Activated CD4-positive, alpha-beta memory T cell treated with anti-CD3 and anti-CD28 coated beads, Interleukin-2, amount 10 ng/mL, durations not matched to agents 7 days and 5 days (primary cell): Measurements from ENCODE around the gene RSPRY1. TPM values are rescaled to one million over a fixed set of nuclear protein-coding genes. Genes with fewer than 3 reads are reported as not detected.
"Not testable (repeated sequence)": the region's sequence is repeated elsewhere in the genome, so short reads cannot be mapped to it uniquely, and the experiment has no call there.

Source experiments
- CTCF ChIA-PET: fragments of 350-600 bp; sonication (Branson Sonifier 250); formaldehyde crosslinking; loops from one replicate; lab custom pipeline; 2021; ENCODE audit warnings: antibody characterized with exemption, inconsistent platforms; lab: Charles Lee
- POLR2A ChIA-PET: fragments of 350-600 bp; sonication (Branson Sonifier 250); formaldehyde crosslinking; loops from one replicate; lab custom pipeline; 2021; ENCODE audit warnings: antibody characterized with exemption; lab: Charles Lee
- DNase-seq: peaks from one replicate; pipeline ENCODE4 v3.0.0-alpha.2; 2020
- H3K27ac Mint-ChIP-seq: one replicate; pipeline ENCODE4 v1.8.0; 2021; ENCODE audit warnings: mild to moderate bottlenecking, mixed read lengths
- H3K27me3 Mint-ChIP-seq: one replicate; pipeline ENCODE4 v1.8.0; 2021; ENCODE audit warnings: mixed read lengths
- H3K36me3 Mint-ChIP-seq: one replicate; pipeline ENCODE4 v1.8.0; 2021; ENCODE audit warnings: low read depth, mixed read lengths
- H3K4me1 Mint-ChIP-seq: one replicate; pipeline ENCODE4 v1.8.0; 2021; ENCODE audit warnings: mixed read lengths
- H3K4me3 Mint-ChIP-seq: one replicate; pipeline ENCODE4 v1.8.0; 2021; ENCODE audit warnings: mild to moderate bottlenecking, mixed read lengths
- H3K9me3 Mint-ChIP-seq: one replicate; pipeline ENCODE4 v1.8.0; 2021; ENCODE audit warnings: mixed read lengths
- total RNA-seq, 2 experiments: library from RNA; stranded (reverse); gene quantifications; one replicate each; pipeline ENCODE4 v1.2.3, GENCODE V29; 2021

Gene RSPRY1
- total RNA-seq, 2 experiments from 2014 or later, result 34.1 to 39.3 TPM

DNA sequence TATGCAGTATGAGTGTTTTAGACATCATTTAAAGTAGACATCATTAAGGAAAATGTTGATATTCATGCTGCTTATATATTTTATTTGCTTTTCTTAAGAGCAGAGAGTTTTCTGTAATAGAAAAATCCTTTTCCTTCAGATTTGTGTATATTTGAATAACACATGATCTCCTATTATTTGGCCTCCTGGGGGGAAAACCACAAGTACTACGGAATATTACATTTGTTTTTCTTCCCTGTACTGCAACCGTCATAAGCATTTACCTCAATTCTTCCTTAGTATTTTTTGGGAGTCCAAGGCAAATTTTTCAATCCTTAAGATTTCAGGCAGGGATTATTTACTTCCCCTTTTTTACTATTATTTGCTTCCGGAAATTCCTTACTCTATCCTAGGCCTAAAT lies 6.0 kb downstream of the RSPRY1 start:
- Mint-ChIP-seq H3K36me3 (peaks cover 13% of the 10 kb centered on the region), H3K4me1 (peaks cover 28% of the 10 kb centered on the region), H3K9me3 (no peaks in the 10 kb centered on the region), H3K27ac (no peak overlapping the region), H3K4me3 (no peak overlapping the region), H3K27me3 (no peaks in the 10 kb centered on the region)
- ChIA-PET POLR2A (no interaction called here), CTCF (no interaction called here)
- no peak for DNase-seq

DNA sequence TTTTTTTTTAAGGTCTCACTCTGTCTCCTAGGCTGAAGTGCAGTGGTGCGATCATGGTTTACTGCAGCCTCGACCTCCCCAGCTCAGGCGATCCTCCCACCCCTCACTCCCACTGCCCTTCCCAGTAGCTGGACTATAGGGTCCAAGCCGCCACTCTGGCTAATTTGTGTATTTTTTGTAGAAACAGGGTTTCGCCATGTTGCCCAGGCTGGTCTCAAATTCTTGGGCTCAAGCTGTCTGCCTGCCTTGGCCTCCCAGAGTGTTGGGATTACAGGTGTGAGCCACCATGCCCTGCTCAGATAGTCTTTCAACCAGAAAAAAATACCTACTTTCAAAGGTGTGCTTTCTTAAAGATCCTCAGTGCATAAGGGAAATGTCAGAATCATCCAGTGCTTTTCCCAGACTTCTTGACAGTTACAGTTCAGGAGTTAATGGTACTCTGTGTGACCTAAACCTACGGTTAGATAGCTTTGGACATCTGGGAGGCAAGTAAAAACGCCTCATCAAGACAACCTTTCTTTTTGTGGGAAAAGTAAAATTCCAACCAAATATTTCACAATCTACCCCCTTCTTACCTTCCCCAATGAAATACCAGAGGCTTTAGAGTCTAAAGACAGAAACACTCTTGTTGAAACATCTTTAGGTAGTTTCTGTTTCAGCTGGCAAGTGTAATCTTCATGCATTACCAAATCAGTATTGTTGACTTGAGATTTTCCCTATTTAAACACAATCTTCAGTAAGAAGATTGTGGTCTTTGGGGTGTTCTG lies 6.8 kb downstream of the RSPRY1 start:
- Mint-ChIP-seq H3K9me3 (no peaks in the 10 kb centered on the region), H3K4me1 (peaks cover 20% of the 10 kb centered on the region), H3K27me3 (no peaks in the 10 kb centered on the region), H3K36me3 (peaks cover 13% of the 10 kb centered on the region), H3K4me3 (no peak overlapping the region), H3K27ac (no peak overlapping the region)
- CTCF ChIA-PET, result no interaction called here
- POLR2A ChIA-PET, result no interaction called here
- DNase-seq, result no peak

DNA sequence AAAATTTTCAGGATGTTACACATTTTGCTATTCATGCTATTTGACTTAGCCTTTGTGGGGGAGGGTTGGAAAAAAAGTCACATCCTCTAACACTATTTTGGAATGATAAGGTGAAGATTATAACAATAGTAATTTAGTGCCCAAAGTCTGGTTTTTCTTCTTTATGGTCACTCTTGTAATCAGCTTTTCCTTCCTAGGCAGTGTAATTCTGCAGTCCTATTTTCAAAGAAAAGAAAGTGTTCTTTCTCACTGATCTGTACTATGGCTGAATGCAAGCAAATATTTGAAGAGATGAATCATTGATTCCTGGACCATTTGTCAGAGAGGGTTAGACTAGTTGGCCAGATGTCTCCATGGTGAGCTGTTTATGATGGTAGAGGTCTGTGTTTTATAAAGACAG lies 8.4 kb downstream of the RSPRY1 start:
- no peaks in the 10 kb centered on the region for H3K9me3 Mint-ChIP-seq
- ChIA-PET POLR2A (no interaction called here), CTCF (no interaction called here)
- no peaks in the 10 kb centered on the region for H3K27me3 Mint-ChIP-seq
- peaks cover 13% of the 10 kb centered on the region for H3K4me1 Mint-ChIP-seq
- no peak overlapping the region for H3K4me3 Mint-ChIP-seq
- H3K27ac Mint-ChIP-seq, result no peak overlapping the region
- peaks cover 10% of the 10 kb centered on the region for H3K36me3 Mint-ChIP-seq
- DNase-seq, result no peak

DNA sequence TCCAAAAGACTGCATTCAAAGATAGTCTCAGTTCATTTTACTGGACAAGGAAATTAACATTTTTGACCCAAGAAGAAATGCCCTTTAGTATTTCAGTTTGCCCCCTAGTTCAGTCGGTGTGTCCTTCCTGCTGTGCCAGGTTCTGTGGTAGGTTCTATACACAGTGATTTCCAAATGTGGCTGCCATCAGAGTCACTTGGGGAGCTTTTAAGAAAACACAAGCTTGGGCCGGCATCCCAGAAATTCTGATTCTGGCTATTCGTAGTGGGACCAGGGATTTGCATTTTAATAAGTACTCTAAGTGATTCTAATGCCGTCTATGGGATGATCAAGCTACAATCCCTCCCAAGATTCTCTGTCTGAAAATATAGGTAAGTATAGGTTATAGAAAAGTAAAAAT lies 10.2 kb downstream of the RSPRY1 start:
- ChIA-PET POLR2A (no interaction called here), CTCF (interaction anchor here (0.6 kb wide), 2 partner anchors 358 to 725 kb away, joined by 3 read pairs; no protein-coding TSS in a partner anchor)
- H3K9me3 Mint-ChIP-seq, result no peaks in the 10 kb centered on the region

DNA sequence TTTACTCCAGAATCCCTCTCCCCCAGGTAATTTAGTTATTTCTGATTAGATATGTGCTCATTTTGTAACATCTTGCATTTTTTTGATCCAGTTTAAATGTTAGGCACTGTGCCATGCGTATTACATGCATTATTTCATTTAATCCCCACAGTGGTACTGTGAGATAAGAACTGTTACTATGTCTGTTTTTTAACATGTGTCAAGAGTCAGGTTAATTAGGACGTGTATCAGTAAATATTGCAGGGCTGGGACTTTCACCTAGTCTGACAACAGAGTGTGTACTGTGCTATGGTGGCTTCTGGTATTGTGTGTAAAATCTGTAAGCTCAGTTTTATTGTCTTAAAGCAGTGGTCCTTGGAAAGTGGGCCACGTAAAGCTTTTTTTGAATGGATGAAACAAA lies 10.6 kb downstream of the RSPRY1 start:
- H3K27me3 Mint-ChIP-seq, result no peaks in the 10 kb centered on the region
- no peaks in the 10 kb centered on the region for H3K9me3 Mint-ChIP-seq
- CTCF ChIA-PET, result interaction anchor here (0.6 kb wide), 1 partner anchor 358 kb away, joined by 3 read pairs; no protein-coding TSS in a partner anchor

More for the DNA sequence above, 10.2 kb downstream of the RSPRY1 start:
- Mint-ChIP-seq H3K36me3 (peaks cover 8% of the 10 kb centered on the region), H3K4me3 (no peak overlapping the region), H3K27ac (no peak overlapping the region), H3K27me3 (no peaks in the 10 kb centered on the region), H3K4me1 (peaks cover 10% of the 10 kb centered on the region)
- no peak for DNase-seq

DNA sequence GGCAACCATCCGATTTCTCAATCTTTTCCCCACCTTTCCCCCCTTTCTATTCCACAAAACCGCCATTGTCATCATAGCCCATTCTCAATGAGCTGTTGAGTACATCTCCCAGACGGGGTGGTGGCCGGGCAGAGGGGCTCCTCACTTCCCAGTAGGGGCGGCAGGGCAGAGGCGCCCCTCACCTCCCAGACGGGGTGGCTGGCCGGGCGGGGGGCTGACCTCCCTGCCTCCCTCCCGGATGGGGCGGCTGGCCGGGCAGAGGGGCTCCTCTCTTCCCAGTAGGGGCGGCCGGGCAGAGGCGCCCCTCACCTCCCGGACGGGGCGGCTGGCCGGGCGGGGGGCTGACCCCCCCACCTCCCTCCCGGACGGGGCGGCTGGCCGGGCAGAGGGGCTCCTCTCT lies 14.2 kb downstream of the RSPRY1 start:
- H3K27ac Mint-ChIP-seq, H3K27me3 Mint-ChIP-seq, H3K9me3 Mint-ChIP-seq, H3K4me1 Mint-ChIP-seq, POLR2A ChIA-PET, H3K4me3 Mint-ChIP-seq, DNase-seq, CTCF ChIA-PET: not testable (repeated sequence)
- H3K36me3 Mint-ChIP-seq, result peaks cover 19% of the 10 kb centered on the region

More for the DNA sequence above, 10.6 kb downstream of the RSPRY1 start:
- Mint-ChIP-seq H3K4me3 (no peak overlapping the region), H3K4me1 (peaks cover 10% of the 10 kb centered on the region), H3K27ac (no peak overlapping the region), H3K36me3 (peaks cover 8% of the 10 kb centered on the region)
- no peak for DNase-seq
- POLR2A ChIA-PET, result no interaction called here

DNA sequence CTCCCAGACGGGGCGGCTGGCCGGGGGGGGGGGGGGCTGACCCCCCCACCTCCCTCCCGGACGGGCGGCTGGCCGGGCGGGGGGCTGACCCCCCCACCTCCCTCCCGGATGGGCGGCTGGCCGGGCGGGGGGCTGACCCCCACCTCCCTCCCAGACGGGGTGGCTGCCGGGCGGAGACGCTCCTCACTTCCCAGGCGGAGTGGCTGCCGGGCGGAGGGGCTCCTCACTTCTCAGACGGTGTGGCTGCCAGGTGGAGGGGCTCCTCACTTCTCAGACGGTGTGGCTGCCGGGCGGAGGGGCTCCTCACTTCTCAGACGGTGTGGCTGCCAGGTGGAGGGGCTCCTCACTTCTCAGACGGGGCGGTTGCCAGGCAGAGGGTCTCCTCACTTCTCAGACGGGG lies 14.8 kb downstream of the RSPRY1 start:
- H3K27me3 Mint-ChIP-seq, H3K4me1 Mint-ChIP-seq, DNase-seq, H3K4me3 Mint-ChIP-seq, CTCF ChIA-PET, H3K9me3 Mint-ChIP-seq, H3K27ac Mint-ChIP-seq, POLR2A ChIA-PET: not testable (repeated sequence)
- peaks cover 25% of the 10 kb centered on the region for H3K36me3 Mint-ChIP-seq

DNA sequence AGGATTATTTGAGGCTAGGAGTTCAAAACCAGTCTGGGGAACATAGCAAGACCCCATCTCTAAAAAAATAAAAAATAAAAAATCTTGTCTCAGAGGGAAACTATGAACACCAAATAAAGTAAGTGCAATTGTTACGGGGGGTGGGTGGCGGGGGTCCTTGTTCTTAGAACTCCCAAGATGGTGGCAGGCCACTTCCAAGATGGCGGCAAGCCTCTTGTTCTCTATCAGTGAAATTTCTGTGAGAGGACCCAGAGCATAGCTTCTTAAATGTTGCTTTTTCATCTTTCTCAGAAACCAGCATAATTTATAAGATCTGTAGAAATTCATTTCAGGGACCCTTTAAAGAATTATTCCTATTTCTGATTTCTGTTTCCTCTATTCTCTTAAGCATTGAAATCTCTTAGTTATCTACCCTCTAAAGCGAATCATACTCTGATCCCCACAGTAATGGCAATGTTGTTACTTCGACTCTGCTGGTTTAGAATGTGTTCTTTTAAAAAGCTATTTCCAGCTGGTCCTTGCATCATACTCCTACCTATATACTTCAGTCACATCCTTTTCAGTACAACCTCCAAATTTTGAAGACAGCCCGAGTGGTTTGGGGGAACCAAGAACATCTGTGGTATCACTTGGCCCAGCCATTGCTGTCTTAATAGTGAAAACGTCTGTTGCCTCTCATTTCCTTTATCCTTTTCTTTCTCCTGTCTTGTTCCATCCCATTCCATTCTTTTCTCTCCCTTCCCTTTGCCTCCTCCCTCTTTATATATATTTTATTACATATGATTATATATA lies 16.2 kb downstream of the RSPRY1 start:
- no peak overlapping the region for H3K27ac Mint-ChIP-seq
- DNase-seq, result no peak
- ChIA-PET CTCF (no interaction called here), POLR2A (no interaction called here)
- H3K4me1 Mint-ChIP-seq, result no peaks in the 10 kb centered on the region
- no peak overlapping the region for H3K4me3 Mint-ChIP-seq
- H3K36me3 Mint-ChIP-seq, result peaks cover 20% of the 10 kb centered on the region
- no peaks in the 10 kb centered on the region for H3K9me3 Mint-ChIP-seq
- H3K27me3 Mint-ChIP-seq, result no peaks in the 10 kb centered on the region

DNA sequence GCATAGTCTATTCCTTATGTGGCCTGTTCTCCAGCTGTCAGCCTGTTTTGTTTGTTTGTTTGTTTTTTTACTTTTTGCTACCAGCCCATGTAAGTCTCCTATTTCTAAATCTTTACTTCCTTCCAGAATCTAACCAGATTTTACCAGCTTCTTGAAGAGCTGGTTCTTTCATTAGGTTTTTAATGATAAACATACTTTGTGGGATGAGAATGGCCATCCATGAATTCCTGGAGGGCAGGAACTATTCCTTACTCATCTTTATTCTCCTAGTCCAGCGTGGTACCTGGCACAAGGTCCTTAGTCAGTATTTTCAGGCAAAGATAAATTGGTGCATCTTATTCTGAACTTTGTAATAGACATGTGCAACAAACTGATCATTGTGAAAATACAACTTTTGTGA lies 17.3 kb downstream of the RSPRY1 start:
- DNase-seq, result no peak
- CTCF ChIA-PET, result interaction anchor here (1.3 kb wide), 1 partner anchor 10 kb away, joined by 3 read pairs; no protein-coding TSS in a partner anchor

DNA sequence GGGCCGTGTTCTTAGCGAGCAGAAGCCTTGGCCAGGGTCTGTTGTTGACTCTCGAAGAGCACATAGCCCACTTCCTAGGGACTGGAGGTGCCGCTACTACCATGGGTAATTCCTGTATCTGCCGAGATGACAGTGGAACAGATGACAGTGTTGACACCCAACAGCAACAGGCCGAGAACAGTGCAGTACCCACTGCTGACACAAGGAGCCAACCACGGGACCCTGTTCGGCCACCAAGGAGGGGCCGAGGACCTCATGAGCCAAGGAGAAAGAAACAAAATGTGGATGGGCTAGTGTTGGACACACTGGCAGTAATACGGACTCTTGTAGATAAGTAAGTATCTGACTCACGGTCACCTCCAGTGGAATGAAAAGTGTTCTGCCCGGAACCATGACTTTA lies 18.5 kb downstream of the RSPRY1 start:
- Mint-ChIP-seq H3K4me3 (no peak overlapping the region), H3K36me3 (peaks cover 33% of the 10 kb centered on the region), H3K4me1 (no peaks in the 10 kb centered on the region), H3K27me3 (no peaks in the 10 kb centered on the region), H3K9me3 (no peaks in the 10 kb centered on the region), H3K27ac (no peak overlapping the region)
- POLR2A ChIA-PET, result no interaction called here
- no peak for DNase-seq
- CTCF ChIA-PET, result interaction anchor here (1.3 kb wide), 1 partner anchor 9 kb away, joined by 3 read pairs; no protein-coding TSS in a partner anchor

More for the DNA sequence above, 17.3 kb downstream of the RSPRY1 start:
- Mint-ChIP-seq H3K27me3 (no peaks in the 10 kb centered on the region), H3K27ac (no peak overlapping the region), H3K4me3 (no peak overlapping the region), H3K4me1 (no peaks in the 10 kb centered on the region), H3K36me3 (peaks cover 28% of the 10 kb centered on the region), H3K9me3 (no peaks in the 10 kb centered on the region)
- POLR2A ChIA-PET, result interaction anchor here (0.9 kb wide), 1 partner anchor 16 kb away, joined by 3 read pairs; no protein-coding TSS in a partner anchor

DNA sequence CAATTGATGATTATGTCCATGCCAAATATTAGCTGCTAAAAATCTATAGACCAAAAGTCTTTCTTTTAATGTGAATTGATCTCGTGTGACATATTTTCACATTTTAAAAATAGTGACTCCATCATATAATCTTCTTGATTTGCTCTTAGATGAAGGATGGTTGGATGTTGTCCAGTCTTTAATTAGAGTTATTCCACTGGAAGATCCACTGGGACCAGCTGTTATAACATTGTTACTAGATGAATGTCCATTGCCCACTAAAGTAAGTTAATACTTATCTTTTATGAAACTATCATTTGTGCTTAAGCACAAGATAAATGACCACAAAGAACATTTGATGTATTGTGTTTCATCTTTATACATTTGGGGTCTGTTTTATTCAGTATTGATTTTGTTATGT lies 22.8 kb downstream of the RSPRY1 start:
- no peaks in the 10 kb centered on the region for H3K27me3 Mint-ChIP-seq
- no peaks in the 10 kb centered on the region for H3K4me1 Mint-ChIP-seq
- H3K36me3 Mint-ChIP-seq, result peaks cover 61% of the 10 kb centered on the region
- DNase-seq, result no peak
- no peak overlapping the region for H3K27ac Mint-ChIP-seq
- POLR2A ChIA-PET, result no interaction called here
- H3K9me3 Mint-ChIP-seq, result no peaks in the 10 kb centered on the region
- no peak overlapping the region for H3K4me3 Mint-ChIP-seq
- CTCF ChIA-PET, result no interaction called here

DNA sequence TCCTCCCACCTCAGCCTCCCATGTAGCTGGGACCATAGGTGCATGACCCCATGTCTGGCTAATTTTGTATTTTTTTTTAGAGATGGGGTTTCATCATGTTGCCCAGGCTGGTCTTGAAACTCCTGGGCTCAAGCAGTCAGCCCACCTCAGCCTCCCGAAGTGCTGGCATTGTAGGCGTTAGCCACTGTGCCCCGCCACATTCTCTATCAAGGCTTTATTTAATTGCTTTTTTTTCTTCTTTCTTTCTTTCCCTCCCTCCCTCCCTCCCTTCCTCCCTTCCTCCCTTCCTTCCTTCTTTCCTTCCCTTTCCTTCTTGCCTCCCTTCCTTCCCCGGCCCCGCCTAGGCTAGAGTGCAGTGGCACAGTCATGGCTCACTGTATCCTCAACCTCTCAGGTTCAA lies 23.7 kb downstream of the RSPRY1 start:
- ChIA-PET CTCF (no interaction called here), POLR2A (no interaction called here)
- Mint-ChIP-seq H3K27me3 (no peaks in the 10 kb centered on the region), H3K4me3 (no peak overlapping the region), H3K27ac (no peak overlapping the region), H3K36me3 (peaks cover 66% of the 10 kb centered on the region), H3K9me3 (peaks cover 4% of the 10 kb centered on the region), H3K4me1 (no peaks in the 10 kb centered on the region)
- no peak for DNase-seq

DNA sequence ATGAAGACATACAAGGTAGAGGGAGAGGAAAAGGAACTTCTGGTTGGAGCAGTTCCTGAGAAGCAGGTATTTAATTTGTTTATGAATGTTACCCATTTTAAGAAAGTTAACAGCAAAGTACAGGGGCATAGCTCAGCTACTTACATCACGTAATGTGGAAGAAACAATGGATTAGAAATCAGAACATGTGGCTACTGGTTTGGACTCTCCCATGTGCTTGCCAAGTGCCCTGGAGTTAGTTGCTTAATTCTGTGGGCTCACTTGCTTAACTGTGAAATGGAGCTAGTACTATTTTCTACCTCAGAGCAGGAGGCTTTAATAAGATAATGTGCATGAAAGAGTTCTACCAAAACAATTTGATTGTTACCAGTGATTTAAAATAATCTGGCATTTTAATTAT lies 27.3 kb downstream of the RSPRY1 start:
- DNase-seq, result no peak
- H3K9me3 Mint-ChIP-seq, result peaks cover 29% of the 10 kb centered on the region
- CTCF ChIA-PET, result interaction anchor here (1.2 kb wide), 1 partner anchor 10 kb away, joined by 3 read pairs; no protein-coding TSS in a partner anchor
- H3K4me3 Mint-ChIP-seq, result no peak overlapping the region
- H3K27ac Mint-ChIP-seq, result no peak overlapping the region
- POLR2A ChIA-PET, result no interaction called here
- H3K27me3 Mint-ChIP-seq, result no peaks in the 10 kb centered on the region
- H3K36me3 Mint-ChIP-seq, result peaks cover 80% of the 10 kb centered on the region
- no peaks in the 10 kb centered on the region for H3K4me1 Mint-ChIP-seq
